Thoracic aorta (tissue), 2 donors: ENCODE data around the gene CNKSR3. TPM values are rescaled to one million over a fixed set of nuclear protein-coding genes. Genes with fewer than 3 reads are reported as not detected.

Experiments
- ATAC-seq: fragments of 150-250 bp; one replicate; pipeline ENCODE4 v1.8.0; 2017; ENCODE audit warnings: low read depth; ENCODE audit not compliant: insufficient number of reproducible peaks, low FRiP score
- DNase-seq: peaks from one replicate; pipeline ENCODE4 v3.0.0-alpha.2; 2020; ENCODE audit warnings: low spot score
- H3K27ac ChIP-seq, 2 donors: fragments of 200-600 bp; sonication (generic); 1 replicate in 1 of 2; 2 replicates in 1 of 2; pipeline ENCODE4 v1.5.1; 2016; ENCODE audit warnings: mild to moderate bottlenecking in 2 of 2, moderate library complexity in 2 of 2
- H3K27me3 ChIP-seq: fragments of 200-600 bp; sonication (generic); replicated peaks from 2 replicates; pipeline ENCODE4 v1.6.0; 2016; ENCODE audit warnings: mild to moderate bottlenecking; ENCODE audit not compliant: insufficient read depth
- H3K36me3 ChIP-seq: fragments of 200-600 bp; sonication (generic); one replicate; pipeline ENCODE4 v1.5.1; 2016
- H3K4me1 ChIP-seq, 2 donors: fragments of 200-600 bp; sonication (generic); 1 replicate in 1 of 2; 2 replicates in 1 of 2; pipeline versions ENCODE4 v1.5.1 to v1.6.0; 2016; ENCODE audit warnings: low read depth in 2 of 2, mild to moderate bottlenecking in 1 of 2; ENCODE audit not compliant: control insufficient read depth in 1 of 2
- H3K4me3 ChIP-seq: fragments of 200-600 bp; sonication (generic); 2 replicates; pipeline ENCODE4 v1.5.1; 2016; ENCODE audit warnings: mild to moderate bottlenecking
- H3K9me3 ChIP-seq: fragments of 200-600 bp; sonication (generic); 2 replicates; pipeline ENCODE4 v1.5.1; 2016
- CTCF ChIP-seq: fragments of 200-600 bp; sonication (generic); IDR thresholded peaks from one replicate; pipeline ENCODE4 v1.5.1; 2019; ENCODE audit warnings: antibody characterized with exemption
- total RNA-seq, 2 donors: library from RNA; depleted of rRNA; stranded (reverse); fragments of >200 nt; gene quantifications; one replicate each; pipeline versions ENCODE4 v1.1.0 to v1.2.3, GENCODE V29; 2016

Gene CNKSR3
- total RNA-seq, 2 donors from 2014 or later, result 20.2 to 22.9 TPM

GRCh38 chr6:154528310-154528915, 17.9 kb upstream of the CNKSR3 start:
- H3K36me3 ChIP-seq, result no peaks in the 10 kb centered on the region
- no peak overlapping the region for H3K27ac ChIP-seq
- H3K4me1 ChIP-seq, result no peaks in the 10 kb centered on the region
- TF ChIP-seq CTCF, result no peak
- no peaks in the 10 kb centered on the region for H3K27me3 ChIP-seq
- H3K9me3 ChIP-seq, result no peaks in the 10 kb centered on the region
- H3K4me3 ChIP-seq, result no peak overlapping the region
- DNase-seq (no peak), ATAC-seq (no peak)

- no peak for ATAC-seq
These were observed 16.5 kb upstream of the CNKSR3 start for GRCh38 chr6:154526996-154527395.

GRCh38 chr6:154522576-154522975, 12.1 kb upstream of the CNKSR3 start:
- no peak overlapping the region for H3K27ac ChIP-seq
- no peaks in the 10 kb centered on the region for H3K4me1 ChIP-seq
- H3K4me3 ChIP-seq, result no peak overlapping the region
- DNase-seq (no peak), ATAC-seq (no peak)
- H3K27me3 ChIP-seq, result no peaks in the 10 kb centered on the region
- no peaks in the 10 kb centered on the region for H3K36me3 ChIP-seq
- no peaks in the 10 kb centered on the region for H3K9me3 ChIP-seq
- TF ChIP-seq CTCF, result no peak

More at GRCh38 chr6:154526996-154527395, 16.5 kb upstream of the CNKSR3 start:
- Histone ChIP-seq H3K27ac (no peak overlapping the region), H3K27me3 (no peaks in the 10 kb centered on the region), H3K36me3 (no peaks in the 10 kb centered on the region), H3K4me3 (no peak overlapping the region), H3K9me3 (no peaks in the 10 kb centered on the region), H3K4me1 (no peaks in the 10 kb centered on the region)
- TF ChIP-seq CTCF, result no peak
- no peak for DNase-seq

GRCh38 chr6:154521412-154521811, 10.9 kb upstream of the CNKSR3 start:
- H3K9me3 ChIP-seq, result no peaks in the 10 kb centered on the region
- no peak overlapping the region for H3K27ac ChIP-seq
- H3K36me3 ChIP-seq, result no peaks in the 10 kb centered on the region
- DNase-seq (no peak), ATAC-seq (no peak)
- no peaks in the 10 kb centered on the region for H3K4me1 ChIP-seq
- no peaks in the 10 kb centered on the region for H3K27me3 ChIP-seq
- TF ChIP-seq CTCF, result no peak
- H3K4me3 ChIP-seq, result no peak overlapping the region

- Histone ChIP-seq H3K36me3 (no peaks in the 10 kb centered on the region), H3K27me3 (no peaks in the 10 kb centered on the region)
- TF ChIP-seq CTCF, result no peak
These were observed 9.8 kb upstream of the CNKSR3 start for GRCh38 chr6:154520280-154520679.

More at GRCh38 chr6:154520280-154520679, 9.8 kb upstream of the CNKSR3 start:
- Histone ChIP-seq H3K4me1 (no peaks in the 10 kb centered on the region), H3K9me3 (no peaks in the 10 kb centered on the region), H3K4me3 (no peak overlapping the region), H3K27ac (no peak overlapping the region)
- DNase-seq, result no peak
- no peak for ATAC-seq
